K562 (cell line): ENCODE data around the gene CCT5. TPM values are rescaled to one million over a fixed set of nuclear protein-coding genes. Genes with fewer than 3 reads are reported as not detected.
A peak's percentile ranks its signal among the peaks of the same experiment; 100 is the strongest.

Experiments used
- DDX20 ChIP-seq: fragments of 450-650 bp; IDR thresholded peaks from 2 replicates; pipeline ENCODE4 v1.6.1; 2016; ENCODE audit warnings: missing genetic modification characterization, low read depth, mild to moderate bottlenecking, missing compliant biosample characterization, moderate library complexity
- ELF2 ChIP-seq: fragments of 250-450 bp; sonication (Bioruptor Pico); IDR thresholded peaks from 2 replicates; pipeline ENCODE4 v1.5.0; 2021; ENCODE audit warnings: mild to moderate bottlenecking
- ELK1 ChIP-seq: sonication (generic); formaldehyde crosslinking; IDR thresholded peaks from 2 replicates; pipeline ENCODE4 v1.8.1; 2022; ENCODE audit warnings: missing genetic modification reagents
- ESRRB ChIP-seq: fragments of 250-450 bp; sonication (Bioruptor Pico); IDR thresholded peaks from 2 replicates; pipeline ENCODE4 v1.5.0; 2020; ENCODE audit warnings: mild to moderate bottlenecking, moderate library complexity, borderline replicate concordance
- FOXK1 ChIP-seq: sonication (generic); formaldehyde crosslinking; IDR thresholded peaks from 2 replicates; pipeline ENCODE4 v1.8.0; 2022; ENCODE audit warnings: missing genetic modification reagents, mild to moderate bottlenecking, borderline replicate concordance
- GABPB1 ChIP-seq: sonication (generic); formaldehyde crosslinking; IDR thresholded peaks from 2 replicates; pipeline ENCODE4 v1.8.0; 2022; ENCODE audit warnings: mild to moderate bottlenecking, missing genetic modification reagents
- HDAC6 ChIP-seq: IDR thresholded peaks from 2 replicates; pipeline ENCODE4 v1.6.1; 2012; ENCODE audit warnings: low read depth, mild to moderate bottlenecking, control low read depth, inconsistent platforms, low read length, moderate library complexity
- HDAC8 ChIP-seq: fragments of 450-650 bp; IDR thresholded peaks from 2 replicates; pipeline ENCODE4 v1.6.1; 2016; ENCODE audit warnings: mild to moderate bottlenecking, missing genetic modification characterization, moderate library complexity, missing compliant biosample characterization
- HMG20B ChIP-seq: fragments of 250-450 bp; sonication (Bioruptor Pico); IDR thresholded peaks from 2 replicates; pipeline ENCODE4 v1.5.0; 2021; ENCODE audit warnings: mild to moderate bottlenecking
- HNRNPUL1 ChIP-seq: fragments of 200-400 bp; formaldehyde crosslinking; IDR thresholded peaks from 2 replicates; pipeline ENCODE4 v1.6.1; 2017; ENCODE audit warnings: low read length
- KDM1A ChIP-seq, 2 experiments: fragments of 450-650 bp; IDR thresholded peaks; 2 replicates each; pipeline ENCODE4 v1.6.1; 2016; ENCODE audit warnings: mild to moderate bottlenecking in 2 of 2
- PREB ChIP-seq: sonication (generic); formaldehyde crosslinking; IDR thresholded peaks from 2 replicates; pipeline ENCODE4 v1.8.1; 2023; ENCODE audit warnings: mild to moderate bottlenecking, missing genetic modification reagents
- SMARCA4 ChIP-seq: fragments of 450-650 bp; IDR thresholded peaks from 2 replicates; pipeline ENCODE4 v1.6.1; 2016
- TOE1 ChIP-seq, 2 experiments: fragments of 450-650 bp in 1 of 2; sonication (generic) in 1 of 2; formaldehyde crosslinking in 1 of 2; IDR thresholded peaks; 2 replicates each; pipeline versions ENCODE4 v1.7.1 to v1.8.0; 2016 to 2022; ENCODE audit warnings: borderline replicate concordance in 2 of 2, mild to moderate bottlenecking in 2 of 2, antibody characterized with exemption in 1 of 2, inconsistent platforms in 1 of 2, low read depth in 1 of 2, missing genetic modification reagents in 1 of 2, moderate library complexity in 1 of 2
- XRCC5 ChIP-seq: fragments of 200-400 bp; formaldehyde crosslinking; IDR thresholded peaks from 2 replicates; pipeline ENCODE4 v1.6.1; 2017; ENCODE audit warnings: low read depth, mild to moderate bottlenecking, low read length
- ZNF263 ChIP-seq: sonication (generic); formaldehyde crosslinking; IDR thresholded peaks from 2 replicates; pipeline ENCODE4 v1.8.0; 2022; ENCODE audit warnings: mild to moderate bottlenecking, missing genetic modification reagents, borderline replicate concordance
- ZNF324 ChIP-seq: fragments of 250-450 bp; sonication (Bioruptor Pico); IDR thresholded peaks from 2 replicates; pipeline ENCODE4 v1.4.0; 2020; ENCODE audit warnings: mild to moderate bottlenecking
- ZNF583 ChIP-seq: fragments of 250-450 bp; sonication (Bioruptor Pico); IDR thresholded peaks from 2 replicates; pipeline ENCODE4 v1.4.0; 2020
- polyA plus RNA-seq, 8 experiments: library from polyadenylated mRNA; depleted of rRNA in 4 of 8; stranded (reverse) in 5 of 8; unstranded in 3 of 8; fragments of >200 nt; fragmentation: Nextera tagmentation in 2 of 8; fragmentation: Illumina TruSeq in 1 of 8; extraction: Ambion mirVana in 2 of 8; extraction: Trizol in 1 of 8; gene quantifications; 2 replicates each; pipeline versions ENCODE4 v1.2.1 to v1.2.3, GENCODE V29; 2011 to 2014; ENCODE audit warnings: inconsistent platforms in 1 of 8, missing spikeins in 1 of 8
- total RNA-seq, 7 experiments: library from RNA; depleted of rRNA in 6 of 7; stranded (reverse); fragments of >200 nt in 6 of 7; fragmentation: Illumina TruSeq in 2 of 7; extraction: Trizol in 2 of 7; gene quantifications; 2 replicates each; pipeline versions ENCODE4 v1.2.1 to v1.2.3, GENCODE V29; 2011 to 2021; ENCODE audit warnings: low replicate concordance in 1 of 7
- TF ChIP-seq, protein P1 (sequence below): fragments of 250-450 bp; sonication (Bioruptor Pico); IDR thresholded peaks from 2 replicates; pipeline ENCODE4 v1.4.0; 2020; ENCODE audit warnings: mild to moderate bottlenecking, moderate library complexity
- TF ChIP-seq, protein P2 (sequence below): sonication (generic); formaldehyde crosslinking; IDR thresholded peaks from 2 replicates; pipeline ENCODE4 v1.4.0; 2020; ENCODE audit warnings: mild to moderate bottlenecking, missing genetic modification reagents

Gene CCT5
- total and polyA plus RNA-seq, 9 of the 15 experiments (the other 6 are each of a cell fraction or from before 2014, with no cell fraction given), result 782 to 1,606 (median 1,153) TPM

DNA sequence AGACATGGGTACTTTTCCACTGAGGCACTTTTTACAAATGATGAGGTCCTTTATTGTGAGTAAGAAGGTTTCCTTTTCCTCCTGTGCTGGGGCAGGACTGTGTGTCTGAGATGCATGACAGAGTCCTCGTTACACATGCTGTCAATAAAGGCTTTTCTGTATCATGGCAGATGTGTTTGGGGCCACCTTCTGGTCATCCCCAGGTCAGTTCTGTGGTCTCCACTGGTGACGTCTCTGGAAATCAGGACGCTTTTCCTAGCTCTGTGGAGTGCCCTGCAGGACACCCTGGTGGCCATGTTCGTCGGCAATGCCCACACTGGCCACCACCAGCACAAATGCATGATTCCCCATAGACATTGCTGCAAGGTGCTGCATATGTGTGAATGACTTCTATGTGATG, 54.9 kb downstream of the CCT5 start (continued):
- TF ChIP-seq ZNF583 (CRISPR knock-in tag), result peak; percentile 39
- TF ChIP-seq GABPB1, result no peak
- TF ChIP-seq ELK1 (CRISPR knock-in tag), result no peak
- TF ChIP-seq, protein P1, sequence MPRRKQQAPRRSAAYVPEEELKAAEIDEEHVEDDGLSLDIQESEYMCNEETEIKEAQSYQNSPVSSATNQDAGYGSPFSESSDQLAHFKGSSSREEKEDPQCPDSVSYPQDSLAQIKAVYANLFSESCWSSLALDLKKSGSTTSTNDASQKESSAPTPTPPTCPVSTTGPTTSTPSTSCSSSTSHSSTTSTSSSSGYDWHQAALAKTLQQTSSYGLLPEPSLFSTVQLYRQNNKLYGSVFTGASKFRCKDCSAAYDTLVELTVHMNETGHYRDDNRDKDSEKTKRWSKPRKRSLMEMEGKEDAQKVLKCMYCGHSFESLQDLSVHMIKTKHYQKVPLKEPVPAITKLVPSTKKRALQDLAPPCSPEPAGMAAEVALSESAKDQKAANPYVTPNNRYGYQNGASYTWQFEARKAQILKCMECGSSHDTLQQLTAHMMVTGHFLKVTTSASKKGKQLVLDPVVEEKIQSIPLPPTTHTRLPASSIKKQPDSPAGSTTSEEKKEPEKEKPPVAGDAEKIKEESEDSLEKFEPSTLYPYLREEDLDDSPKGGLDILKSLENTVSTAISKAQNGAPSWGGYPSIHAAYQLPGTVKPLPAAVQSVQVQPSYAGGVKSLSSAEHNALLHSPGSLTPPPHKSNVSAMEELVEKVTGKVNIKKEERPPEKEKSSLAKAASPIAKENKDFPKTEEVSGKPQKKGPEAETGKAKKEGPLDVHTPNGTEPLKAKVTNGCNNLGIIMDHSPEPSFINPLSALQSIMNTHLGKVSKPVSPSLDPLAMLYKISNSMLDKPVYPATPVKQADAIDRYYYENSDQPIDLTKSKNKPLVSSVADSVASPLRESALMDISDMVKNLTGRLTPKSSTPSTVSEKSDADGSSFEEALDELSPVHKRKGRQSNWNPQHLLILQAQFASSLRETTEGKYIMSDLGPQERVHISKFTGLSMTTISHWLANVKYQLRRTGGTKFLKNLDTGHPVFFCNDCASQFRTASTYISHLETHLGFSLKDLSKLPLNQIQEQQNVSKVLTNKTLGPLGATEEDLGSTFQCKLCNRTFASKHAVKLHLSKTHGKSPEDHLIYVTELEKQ (CRISPR knock-in tag), result no peak
- TF ChIP-seq PREB, result no peak
- TF ChIP-seq HMG20B (CRISPR knock-in tag), result no peak
- TF ChIP-seq HDAC8 (tag), result 0 out of 2 replicates have a peak, but pooled peaks have one; percentile 21
- TF ChIP-seq HNRNPUL1, result no peak
- no peak for TF ChIP-seq KDM1A (IDR thresholded peaks at IDR 0.05)
- TF ChIP-seq SMARCA4, result peak; percentile 32; the same call in 1 of the 2 replicates
- TF ChIP-seq, protein P2, sequence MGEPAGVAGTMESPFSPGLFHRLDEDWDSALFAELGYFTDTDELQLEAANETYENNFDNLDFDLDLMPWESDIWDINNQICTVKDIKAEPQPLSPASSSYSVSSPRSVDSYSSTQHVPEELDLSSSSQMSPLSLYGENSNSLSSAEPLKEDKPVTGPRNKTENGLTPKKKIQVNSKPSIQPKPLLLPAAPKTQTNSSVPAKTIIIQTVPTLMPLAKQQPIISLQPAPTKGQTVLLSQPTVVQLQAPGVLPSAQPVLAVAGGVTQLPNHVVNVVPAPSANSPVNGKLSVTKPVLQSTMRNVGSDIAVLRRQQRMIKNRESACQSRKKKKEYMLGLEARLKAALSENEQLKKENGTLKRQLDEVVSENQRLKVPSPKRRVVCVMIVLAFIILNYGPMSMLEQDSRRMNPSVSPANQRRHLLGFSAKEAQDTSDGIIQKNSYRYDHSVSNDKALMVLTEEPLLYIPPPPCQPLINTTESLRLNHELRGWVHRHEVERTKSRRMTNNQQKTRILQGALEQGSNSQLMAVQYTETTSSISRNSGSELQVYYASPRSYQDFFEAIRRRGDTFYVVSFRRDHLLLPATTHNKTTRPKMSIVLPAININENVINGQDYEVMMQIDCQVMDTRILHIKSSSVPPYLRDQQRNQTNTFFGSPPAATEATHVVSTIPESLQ (CRISPR knock-in tag), result no peak
- no peak for TF ChIP-seq ELF2 (CRISPR knock-in tag)
- no peak for TF ChIP-seq TOE1 (IDR thresholded peaks at IDR 0.05; ENCODE audit: borderline replicate concordance)
- no peak for TF ChIP-seq TOE1 (CRISPR knock-in tag; IDR thresholded peaks at IDR 0.05; ENCODE audit: borderline replicate concordance, low read depth)
- TF ChIP-seq ESRRB (CRISPR knock-in tag), result no peak
- TF ChIP-seq HDAC6, result no peak
- no peak for TF ChIP-seq FOXK1
- TF ChIP-seq DDX20 (tag), result no peak
- no peak for TF ChIP-seq ZNF263 (CRISPR knock-in tag)
- no peak; the same call in 1 of the 2 replicates for TF ChIP-seq XRCC5
- TF ChIP-seq ZNF324 (CRISPR knock-in tag), result no peak
